Fibroblast of the aortic adventitia (primary cell): ENCODE results near the gene EIF1. TPM values are rescaled to one million over a fixed set of nuclear protein-coding genes. Genes with fewer than 3 reads are reported as not detected.

ENCODE experiments used
- DNase-seq: peaks from one replicate; pipeline ENCODE4 v3.0.0-alpha.2; 2010; ENCODE audit warnings: low read depth
- H3K4me3 ChIP-seq: 2 replicates; pipeline ENCODE4 v1.5.1; 2011; ENCODE audit warnings: low read depth, mild to moderate bottlenecking, control low read depth, low read length, moderate library complexity
- total RNA-seq: library from RNA; depleted of rRNA; stranded (reverse); fragments of >200 nt; gene quantifications from 2 replicates; pipeline ENCODE4 v1.2.3, GENCODE V29; 2012; ENCODE audit warnings: low replicate concordance
- TF ChIP-seq, protein P1 (sequence below): IDR thresholded peaks from 2 replicates; pipeline ENCODE4 v1.5.1; 2011; ENCODE audit warnings: mild to moderate bottlenecking, low read length, control low read depth, inconsistent platforms; ENCODE audit not compliant: insufficient read depth

Gene EIF1
- total RNA-seq, 1 donor = 102 TPM

DNA sequence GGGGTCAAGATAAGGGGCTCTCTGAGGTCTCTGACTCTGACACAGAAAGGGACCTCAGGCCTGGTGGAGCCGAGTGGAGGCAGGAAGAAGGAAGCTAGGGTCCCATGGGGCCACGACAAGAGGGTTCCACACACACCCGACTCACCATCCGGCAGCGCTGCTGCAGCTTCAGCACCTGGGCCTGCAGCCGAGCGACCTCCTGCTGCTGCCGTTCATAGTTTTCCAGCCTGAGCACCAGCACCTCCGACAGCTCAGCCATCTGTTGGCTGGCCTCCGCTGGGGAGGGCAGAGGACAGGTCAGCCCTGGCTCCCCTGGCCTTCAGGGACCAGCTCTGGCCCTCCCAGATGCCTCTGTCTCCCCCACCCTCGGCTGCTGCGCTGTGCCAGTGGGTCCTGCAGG is 39.4 kb downstream of the EIF1 start:
- TF ChIP-seq, protein P1, sequence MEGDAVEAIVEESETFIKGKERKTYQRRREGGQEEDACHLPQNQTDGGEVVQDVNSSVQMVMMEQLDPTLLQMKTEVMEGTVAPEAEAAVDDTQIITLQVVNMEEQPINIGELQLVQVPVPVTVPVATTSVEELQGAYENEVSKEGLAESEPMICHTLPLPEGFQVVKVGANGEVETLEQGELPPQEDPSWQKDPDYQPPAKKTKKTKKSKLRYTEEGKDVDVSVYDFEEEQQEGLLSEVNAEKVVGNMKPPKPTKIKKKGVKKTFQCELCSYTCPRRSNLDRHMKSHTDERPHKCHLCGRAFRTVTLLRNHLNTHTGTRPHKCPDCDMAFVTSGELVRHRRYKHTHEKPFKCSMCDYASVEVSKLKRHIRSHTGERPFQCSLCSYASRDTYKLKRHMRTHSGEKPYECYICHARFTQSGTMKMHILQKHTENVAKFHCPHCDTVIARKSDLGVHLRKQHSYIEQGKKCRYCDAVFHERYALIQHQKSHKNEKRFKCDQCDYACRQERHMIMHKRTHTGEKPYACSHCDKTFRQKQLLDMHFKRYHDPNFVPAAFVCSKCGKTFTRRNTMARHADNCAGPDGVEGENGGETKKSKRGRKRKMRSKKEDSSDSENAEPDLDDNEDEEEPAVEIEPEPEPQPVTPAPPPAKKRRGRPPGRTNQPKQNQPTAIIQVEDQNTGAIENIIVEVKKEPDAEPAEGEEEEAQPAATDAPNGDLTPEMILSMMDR = no peak
- H3K4me3 ChIP-seq = no peak overlapping the region
- no peak for DNase-seq

DNA sequence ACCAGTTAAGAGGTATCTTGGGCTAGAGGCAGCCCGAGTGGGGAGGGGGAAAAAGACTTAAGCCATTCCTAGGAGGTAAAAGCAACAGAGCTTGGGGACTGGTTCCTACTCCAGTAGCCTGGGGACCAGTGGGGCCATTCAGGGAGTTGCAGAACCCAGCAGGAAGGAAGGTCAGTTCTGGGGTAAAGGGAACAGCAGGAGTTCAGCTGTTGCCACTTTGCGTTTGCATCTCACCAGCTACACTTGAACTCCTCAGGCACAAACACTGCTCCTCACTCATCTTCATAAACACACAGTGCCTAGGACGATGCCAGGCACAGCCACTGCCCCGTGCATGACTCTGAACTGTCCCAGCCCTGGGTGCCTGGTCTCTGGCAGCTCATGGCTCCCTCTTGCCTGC is 41.8 kb downstream of the EIF1 start:
- no peak overlapping the region for H3K4me3 ChIP-seq
- TF ChIP-seq, protein P1 = no peak

DNA sequence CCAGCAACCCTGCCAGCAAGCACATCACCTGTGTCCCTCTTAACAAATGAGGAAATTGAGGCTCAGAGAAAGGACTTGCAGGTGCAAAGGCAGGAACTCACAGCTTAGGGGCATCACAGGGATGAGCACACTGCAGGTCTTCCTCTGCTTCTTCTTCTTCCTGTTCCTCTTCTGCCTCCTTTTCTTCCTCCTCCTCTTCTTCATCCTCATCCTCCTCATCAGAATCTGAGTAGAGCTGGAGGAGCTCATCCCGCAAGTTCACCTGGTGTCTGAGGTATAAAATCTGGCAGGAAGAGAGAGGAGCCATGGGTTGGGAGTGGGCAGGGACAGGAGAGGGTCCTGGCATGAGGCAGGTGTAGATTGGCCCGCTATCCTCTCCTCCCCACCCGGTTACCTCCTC is 43.2 kb downstream of the EIF1 start:
- no peak for DNase-seq
- H3K4me3 ChIP-seq = no peak overlapping the region
- TF ChIP-seq, protein P1 = no peak

More for the DNA sequence above, 41.8 kb downstream of the EIF1 start:
- no peak for DNase-seq

DNA sequence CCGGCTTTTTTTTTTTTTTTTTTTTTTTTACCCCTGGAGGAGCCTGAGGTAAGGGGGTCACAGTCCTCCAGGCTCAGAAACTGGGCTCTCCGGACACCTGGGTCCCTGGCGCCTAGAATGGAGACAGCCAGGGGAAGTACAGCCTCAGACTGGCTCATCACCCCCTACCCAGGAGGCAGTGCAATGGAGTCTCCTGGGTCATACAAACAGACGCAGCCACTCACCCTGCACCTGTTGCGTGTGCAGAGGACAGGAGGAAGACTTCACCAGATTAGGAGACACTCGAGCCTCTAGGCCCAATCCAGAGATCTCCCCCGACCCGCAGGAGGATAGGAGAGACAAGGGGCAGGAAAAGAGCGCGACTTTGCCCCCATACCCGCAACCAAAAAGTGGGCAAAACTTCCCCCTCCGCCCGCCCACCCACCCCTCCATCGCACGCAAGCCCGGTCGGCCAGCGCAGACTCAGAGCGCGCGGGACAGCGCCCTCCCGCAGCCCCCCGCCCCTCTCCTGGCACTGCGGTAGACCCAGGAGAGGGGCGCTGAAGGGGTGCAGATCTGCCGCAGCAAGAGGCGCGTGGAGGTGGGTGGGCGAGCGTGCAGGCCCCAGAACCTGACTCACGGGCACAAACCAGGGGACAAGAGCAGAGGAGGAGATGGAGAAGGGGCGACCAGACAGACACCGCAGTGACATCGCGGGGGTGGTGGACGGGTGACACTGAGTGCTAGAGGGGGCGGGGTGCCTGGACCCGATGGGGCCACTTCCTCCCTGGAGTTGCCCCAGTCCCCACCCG is 44.9 kb downstream of the EIF1 start:
- TF ChIP-seq, protein P1 = no peak
- H3K4me3 ChIP-seq = no peak overlapping the region
- no peak for DNase-seq

DNA sequence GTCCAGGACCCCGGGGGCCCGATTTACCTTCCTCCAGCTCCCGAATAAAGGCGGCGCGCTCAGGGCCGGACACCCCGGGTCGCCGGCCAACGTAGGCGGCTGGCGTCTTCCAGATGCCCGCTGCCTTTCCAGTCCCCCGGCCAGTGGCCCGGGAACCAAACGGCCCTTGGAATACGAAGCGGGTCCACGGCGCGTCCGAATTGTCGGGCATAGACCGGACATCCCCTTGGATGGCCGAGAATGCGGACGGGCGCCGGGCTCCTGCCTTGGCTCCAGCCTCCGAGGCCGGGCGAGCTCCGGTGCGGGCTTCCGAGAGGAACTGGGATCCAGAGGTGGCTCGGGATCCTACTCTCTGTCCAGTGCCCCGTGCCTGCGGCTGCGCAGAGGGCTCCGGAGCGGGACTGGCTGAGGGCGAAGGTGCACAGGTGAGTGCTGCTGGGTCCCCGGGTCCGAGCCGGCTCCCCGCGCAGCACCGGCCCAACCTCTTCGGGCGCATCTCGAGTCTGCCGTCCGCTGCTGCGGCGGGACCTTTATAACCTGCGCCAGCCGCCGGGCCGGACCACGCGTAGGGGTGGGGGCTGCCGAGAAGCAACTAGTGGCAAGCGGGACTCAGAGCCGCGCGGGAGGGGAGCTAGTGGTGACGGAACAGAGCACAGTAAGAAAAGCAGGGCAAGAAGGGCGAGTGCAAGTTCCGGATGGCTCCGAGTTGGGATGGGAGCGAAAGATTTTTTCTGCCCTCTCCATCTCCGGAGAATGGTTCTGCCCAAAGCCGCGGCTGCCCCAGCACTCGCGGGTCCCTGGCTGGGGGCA is 45.7 kb downstream of the EIF1 start, which contains the start of gene HAP1:
HAP1 (minus strand) TSS at position 505 of the 810 bp plus-strand sequence; CDS start at position 496, 9 bp downstream.
- TF ChIP-seq, protein P1 = no peak
- peak within 1 kb of the TSS; percentile 37 for H3K4me3 ChIP-seq
- peak; percentile 13 for DNase-seq

DNA sequence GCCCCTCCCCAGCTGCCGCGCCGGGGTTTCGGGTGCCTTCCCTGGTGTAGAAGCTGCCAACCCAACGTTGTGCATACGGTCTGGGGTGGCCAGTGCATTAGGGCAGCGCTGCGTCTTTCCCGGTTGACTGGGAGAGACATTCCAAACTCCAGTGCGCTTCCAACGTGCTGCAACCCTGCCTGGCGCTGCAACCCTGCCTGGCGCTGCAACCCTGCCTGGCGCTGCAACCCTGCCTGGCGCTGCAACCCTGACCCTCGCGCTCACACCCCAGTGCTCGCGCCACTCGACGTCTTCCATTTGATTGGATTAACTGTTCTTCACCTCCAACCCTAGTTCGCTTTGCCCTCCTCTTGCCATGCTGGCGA is 46.2 kb downstream of the EIF1 start:
- TF ChIP-seq, protein P1 = no peak
- H3K4me3 ChIP-seq = peak overlapping the region; percentile 37

More for the DNA sequence above, 46.2 kb downstream of the EIF1 start:
- DNase-seq = peak; percentile 9
